SH-SY5Y (cell line): ENCODE data around the gene HSD17B13.

Experiments used
- GATA2 ChIP-seq: IDR thresholded peaks from 2 replicates; pipeline ENCODE4 v1.6.1; 2011; ENCODE audit warnings: mild to moderate bottlenecking, low read depth, low read length
- GATA3 ChIP-seq: IDR thresholded peaks from 2 replicates; pipeline ENCODE4 v1.6.1; 2011; ENCODE audit warnings: low read depth, mild to moderate bottlenecking, low read length, moderate library complexity

DNA sequence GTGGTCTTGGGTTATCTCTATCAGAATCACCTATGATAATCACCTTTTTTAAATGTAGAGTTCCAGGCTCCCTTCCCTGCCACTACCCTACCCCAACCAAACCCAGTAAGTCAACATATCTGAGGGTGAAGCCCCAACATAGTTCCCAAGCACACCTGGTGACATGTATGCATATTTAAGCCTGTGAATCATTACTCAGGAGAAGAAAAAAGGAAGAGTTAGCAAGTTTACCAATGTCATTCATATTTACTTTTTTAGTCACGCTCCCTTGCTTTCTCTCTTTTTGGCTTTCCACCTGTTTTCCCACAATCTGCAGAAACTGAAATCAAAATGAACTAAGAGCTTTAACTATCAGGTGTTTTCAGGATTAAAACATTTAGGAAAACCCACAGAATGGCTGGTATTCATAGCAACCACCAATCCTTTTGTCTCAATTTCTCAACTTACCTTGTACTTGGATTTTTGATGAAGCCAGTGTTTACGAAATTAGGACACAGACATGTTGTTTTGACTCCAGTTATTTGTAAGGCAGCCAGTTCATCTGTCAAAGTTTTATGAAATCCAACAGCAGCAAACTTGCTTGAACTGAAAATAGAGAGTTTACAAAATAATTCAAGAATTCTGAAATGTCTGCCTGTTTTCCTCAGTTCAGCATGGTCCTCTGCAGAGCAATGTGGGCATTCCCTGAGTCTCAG, 34.3 kb upstream of the HSD17B13 start:
- no peak for TF ChIP-seq GATA3
- no peak for TF ChIP-seq GATA2
